Measurements from ENCODE around the gene APOA5. TPM values are rescaled to one million over a fixed set of nuclear protein-coding genes. Genes with fewer than 3 reads are reported as not detected.

The APOA5 gene, protein sequence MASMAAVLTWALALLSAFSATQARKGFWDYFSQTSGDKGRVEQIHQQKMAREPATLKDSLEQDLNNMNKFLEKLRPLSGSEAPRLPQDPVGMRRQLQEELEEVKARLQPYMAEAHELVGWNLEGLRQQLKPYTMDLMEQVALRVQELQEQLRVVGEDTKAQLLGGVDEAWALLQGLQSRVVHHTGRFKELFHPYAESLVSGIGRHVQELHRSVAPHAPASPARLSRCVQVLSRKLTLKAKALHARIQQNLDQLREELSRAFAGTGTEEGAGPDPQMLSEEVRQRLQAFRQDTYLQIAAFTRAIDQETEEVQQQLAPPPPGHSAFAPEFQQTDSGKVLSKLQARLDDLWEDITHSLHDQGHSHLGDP
- total RNA-seq = not detected in 2 replicates

DNA sequence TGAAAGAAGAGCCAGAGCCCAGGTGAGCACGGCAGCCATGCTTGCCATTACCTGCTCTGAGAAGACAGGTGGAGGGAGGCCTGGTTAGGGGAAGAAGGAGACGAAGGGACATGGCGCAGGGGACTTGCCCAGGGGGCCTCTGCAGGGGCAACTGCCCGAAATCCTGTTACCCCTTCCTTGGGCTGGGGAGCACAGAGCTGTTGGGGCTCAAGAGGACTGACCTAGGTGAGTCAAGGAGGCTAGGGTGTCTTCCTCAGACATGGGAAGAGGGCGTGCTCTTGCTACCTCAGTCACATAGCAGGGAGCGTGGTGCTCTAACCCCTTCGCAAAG is at the start of gene APOA5:
TSS of gene APOA5 (minus strand) at position 67 of the 331 bp plus-strand sequence. CDS start at position 48, 19 bp downstream.
- Histone ChIP-seq H3K4me3 (ENCODE audit: low read depth, low read length) (no peak within 1 kb of the TSS), H3K27me3 (ENCODE audit: control insufficient read depth, insufficient read depth, low read length) (peaks cover 2% of the 10 kb centered on the region), H3K36me3 (ENCODE audit: control insufficient read depth, insufficient read depth, low read length) (no peaks in the 10 kb centered on the region)
- no peak for DNase-seq (ENCODE audit: low read depth)
- TF ChIP-seq, protein P1, sequence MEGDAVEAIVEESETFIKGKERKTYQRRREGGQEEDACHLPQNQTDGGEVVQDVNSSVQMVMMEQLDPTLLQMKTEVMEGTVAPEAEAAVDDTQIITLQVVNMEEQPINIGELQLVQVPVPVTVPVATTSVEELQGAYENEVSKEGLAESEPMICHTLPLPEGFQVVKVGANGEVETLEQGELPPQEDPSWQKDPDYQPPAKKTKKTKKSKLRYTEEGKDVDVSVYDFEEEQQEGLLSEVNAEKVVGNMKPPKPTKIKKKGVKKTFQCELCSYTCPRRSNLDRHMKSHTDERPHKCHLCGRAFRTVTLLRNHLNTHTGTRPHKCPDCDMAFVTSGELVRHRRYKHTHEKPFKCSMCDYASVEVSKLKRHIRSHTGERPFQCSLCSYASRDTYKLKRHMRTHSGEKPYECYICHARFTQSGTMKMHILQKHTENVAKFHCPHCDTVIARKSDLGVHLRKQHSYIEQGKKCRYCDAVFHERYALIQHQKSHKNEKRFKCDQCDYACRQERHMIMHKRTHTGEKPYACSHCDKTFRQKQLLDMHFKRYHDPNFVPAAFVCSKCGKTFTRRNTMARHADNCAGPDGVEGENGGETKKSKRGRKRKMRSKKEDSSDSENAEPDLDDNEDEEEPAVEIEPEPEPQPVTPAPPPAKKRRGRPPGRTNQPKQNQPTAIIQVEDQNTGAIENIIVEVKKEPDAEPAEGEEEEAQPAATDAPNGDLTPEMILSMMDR (IDR thresholded peaks at IDR 0.05; ENCODE audit: insufficient read depth, low read length, poor library complexity, severe bottlenecking) = no peak

DNA sequence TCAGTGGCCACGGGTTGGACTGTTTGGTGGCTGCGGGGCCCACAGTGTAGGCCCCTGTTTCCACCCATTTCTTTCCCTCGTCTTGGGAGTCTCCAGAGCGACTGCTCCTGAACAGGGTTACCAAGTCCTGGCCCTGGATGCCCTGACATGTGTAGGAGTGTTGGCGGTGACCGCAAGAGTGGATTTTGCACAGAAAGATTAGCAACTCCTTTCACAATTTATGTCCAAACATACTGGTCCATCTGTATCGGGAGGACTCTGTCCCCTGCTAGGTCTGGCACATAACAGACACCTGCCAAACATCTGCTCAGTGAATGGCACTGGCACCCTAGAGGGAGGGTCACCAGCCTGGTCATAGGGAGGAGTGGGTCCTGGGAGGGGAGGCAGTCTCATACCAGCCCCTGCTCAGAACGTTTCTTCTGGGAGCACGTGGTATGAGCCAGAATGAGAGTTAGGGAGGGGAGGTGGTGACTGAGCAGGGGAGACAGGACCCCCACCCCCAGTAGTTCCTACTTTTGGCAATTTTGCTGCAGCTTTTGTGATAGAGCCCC is 49.1 kb upstream of the APOA5 start:
- H3K4me3 ChIP-seq (ENCODE audit: low read depth, low read length) = no peak overlapping the region
- no peak for DNase-seq (ENCODE audit: low read depth)
- H3K36me3 ChIP-seq (ENCODE audit: control insufficient read depth, insufficient read depth, low read length) = peaks cover 2% of the 10 kb centered on the region
- TF ChIP-seq, protein P1 (IDR thresholded peaks at IDR 0.05; ENCODE audit: insufficient read depth, low read length, poor library complexity, severe bottlenecking) = no peak
- H3K27me3 ChIP-seq (ENCODE audit: control insufficient read depth, insufficient read depth, low read length) = no peaks in the 10 kb centered on the region

DNA sequence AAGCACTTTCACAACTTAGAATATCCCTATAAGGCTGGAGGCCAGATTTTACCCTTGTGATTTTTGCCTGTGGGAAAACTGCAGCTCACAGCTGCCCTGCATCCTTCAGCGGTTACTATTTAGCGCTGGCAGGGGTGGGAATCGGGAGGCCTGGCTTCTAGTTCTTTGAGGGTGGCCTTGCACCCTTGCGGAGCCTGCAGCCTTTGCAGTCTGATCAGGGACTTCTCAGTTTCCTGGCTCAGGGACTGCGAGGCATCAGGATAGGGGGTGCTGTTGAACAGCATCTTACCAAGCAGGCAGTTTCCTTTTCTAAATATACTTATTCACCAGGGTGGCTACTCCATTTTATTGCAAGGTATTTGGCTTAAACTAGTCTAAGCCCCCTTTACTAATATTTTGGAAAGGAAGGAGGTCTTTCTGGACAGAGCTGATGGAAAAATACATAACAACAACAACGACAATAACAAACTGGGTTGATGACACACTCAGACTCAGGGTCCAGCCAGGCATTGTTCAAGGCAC is 48.6 kb upstream of the APOA5 start:
- no peak for DNase-seq (ENCODE audit: low read depth)
- Histone ChIP-seq H3K4me3 (ENCODE audit: low read depth, low read length) (no peak overlapping the region), H3K36me3 (ENCODE audit: control insufficient read depth, insufficient read depth, low read length) (peaks cover 2% of the 10 kb centered on the region), H3K27me3 (ENCODE audit: control insufficient read depth, insufficient read depth, low read length) (no peaks in the 10 kb centered on the region)
- TF ChIP-seq, protein P1 (IDR thresholded peaks at IDR 0.05; ENCODE audit: insufficient read depth, low read length, poor library complexity, severe bottlenecking) = no peak

DNA sequence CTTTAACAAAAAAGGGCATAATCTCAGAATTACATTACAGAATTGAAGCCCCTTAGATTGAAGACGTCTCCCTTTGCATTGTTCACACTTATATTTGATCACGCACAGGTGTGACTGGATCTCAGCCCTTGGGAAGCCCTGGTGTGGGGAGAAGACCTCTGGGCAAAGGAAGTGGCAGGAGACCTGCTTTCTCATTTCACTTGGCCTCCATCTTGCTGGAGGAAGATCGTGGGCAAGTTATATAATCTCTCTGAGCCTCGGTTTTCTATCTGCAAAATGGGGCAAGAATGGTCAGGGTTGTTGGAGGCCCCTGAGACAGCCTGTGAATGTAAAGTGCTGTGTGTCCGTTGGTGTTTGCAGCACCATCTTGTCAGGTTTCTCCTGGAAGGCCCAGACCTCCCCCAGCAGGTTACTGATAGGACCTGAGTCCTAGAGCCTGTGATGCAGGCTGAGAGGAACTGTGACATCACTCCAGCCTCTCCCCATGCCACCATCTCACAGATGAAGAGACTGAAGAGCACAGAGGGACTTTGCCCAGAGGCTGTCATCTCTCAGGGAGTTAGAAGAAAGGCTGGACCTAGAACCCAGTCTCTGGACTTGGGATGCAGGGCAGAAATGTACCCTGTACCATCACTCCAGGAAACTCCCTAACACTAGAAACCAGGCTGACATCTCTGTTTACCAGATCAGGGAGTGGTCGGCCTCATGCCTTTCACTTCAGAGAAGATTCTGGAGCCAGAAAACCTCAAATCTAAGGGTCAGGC is 46.8 kb upstream of the APOA5 start:
- no peak overlapping the region for H3K4me3 ChIP-seq (ENCODE audit: low read depth, low read length)
- no peak for DNase-seq (ENCODE audit: low read depth)
- no peaks in the 10 kb centered on the region for H3K27me3 ChIP-seq (ENCODE audit: control insufficient read depth, insufficient read depth, low read length)
- TF ChIP-seq, protein P1 (IDR thresholded peaks at IDR 0.05; ENCODE audit: insufficient read depth, low read length, poor library complexity, severe bottlenecking) = no peak
- H3K36me3 ChIP-seq (ENCODE audit: control insufficient read depth, insufficient read depth, low read length) = no peaks in the 10 kb centered on the region

DNA sequence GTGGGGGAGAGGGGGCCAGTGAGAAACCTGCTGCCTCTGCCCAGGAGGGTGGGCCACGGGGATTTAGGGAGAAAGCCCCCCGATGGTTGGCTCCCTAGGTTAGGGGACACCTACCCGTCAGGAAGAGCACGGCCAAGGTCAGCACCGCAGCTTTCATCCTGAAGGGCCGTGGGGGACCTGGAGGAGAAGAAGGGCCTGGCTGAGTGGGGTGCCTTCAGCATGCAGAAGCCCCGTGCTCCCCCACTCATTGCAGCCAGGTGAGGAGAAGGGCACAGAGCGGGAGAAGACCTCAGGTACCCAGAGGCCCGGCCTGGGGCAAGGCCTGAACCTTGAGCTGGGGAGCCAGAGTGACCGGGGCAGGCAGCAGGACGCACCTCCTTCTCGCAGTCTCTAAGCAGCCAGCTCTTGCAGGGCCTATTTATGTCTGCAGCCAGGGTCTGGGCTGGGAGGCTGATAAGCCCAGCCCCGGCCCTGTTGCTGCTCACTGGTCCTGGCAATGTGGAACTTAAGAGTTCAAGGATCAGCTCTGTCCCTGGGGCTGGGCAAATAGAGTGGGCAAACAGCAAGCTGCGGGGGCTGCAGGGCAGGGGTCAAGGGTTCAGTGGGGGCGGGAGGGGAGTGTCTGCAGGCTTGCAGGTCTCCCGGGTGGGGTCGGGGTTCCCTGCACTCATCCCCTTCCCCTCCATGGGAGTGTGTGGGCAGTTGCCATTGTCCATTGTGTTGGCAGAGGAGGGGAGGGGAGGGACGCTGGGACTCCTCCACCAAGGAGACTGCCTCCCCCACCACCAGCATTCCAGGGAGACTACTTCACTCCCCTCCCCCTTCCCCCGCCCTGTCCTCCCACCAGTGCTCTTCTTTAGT is 45.8 kb upstream of the APOA5 start, which contains the start of gene APOA1:
TSS of gene APOA1 (minus strand) at position 392 of the 861 bp plus-strand sequence. CDS start at position 157, 235 bp downstream.
- Histone ChIP-seq H3K36me3 (ENCODE audit: control insufficient read depth, insufficient read depth, low read length) (no peaks in the 10 kb centered on the region), H3K4me3 (ENCODE audit: low read depth, low read length) (no peak within 1 kb of the TSS), H3K27me3 (ENCODE audit: control insufficient read depth, insufficient read depth, low read length) (no peaks in the 10 kb centered on the region)
- TF ChIP-seq, protein P1 (IDR thresholded peaks at IDR 0.05; ENCODE audit: insufficient read depth, low read length, poor library complexity, severe bottlenecking) = no peak
- DNase-seq (ENCODE audit: low read depth) = no peak
